Measurements from ENCODE around the gene GPR78. TPM values are rescaled to one million over a fixed set of nuclear protein-coding genes. Genes with fewer than 3 reads are reported as not detected.

Gene GPR78
- total RNA-seq, 1 donor from 2014 or later, result 0.15 TPM

DNA sequence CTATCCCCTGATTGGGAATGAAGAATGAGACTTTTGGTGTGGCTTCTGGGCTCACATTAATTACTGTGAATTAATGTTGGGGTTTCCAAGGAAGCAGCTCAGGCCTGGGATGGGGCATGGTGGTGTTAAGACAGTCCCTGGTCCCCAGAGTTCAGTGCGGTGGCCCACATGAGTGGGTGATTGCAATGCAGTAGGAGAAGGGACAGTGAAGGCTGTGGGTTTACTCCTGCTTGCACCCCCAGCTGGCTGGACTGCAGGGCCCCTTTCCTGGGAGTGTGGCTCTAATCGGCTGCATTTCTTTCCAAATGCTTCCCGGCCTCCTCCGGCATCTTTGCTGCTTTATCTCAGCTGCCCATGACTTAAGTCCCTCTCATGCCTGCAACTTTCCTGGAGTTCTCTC is 28.2 kb upstream of the GPR78 start:
- H3K36me3 Mint-ChIP-seq (ENCODE audit: low read depth), result peaks cover 1% of the 10 kb centered on the region
- no peak for DNase-seq (ENCODE audit: low spot score)
- no peak overlapping the region for H3K4me3 Mint-ChIP-seq (ENCODE audit: unreplicated experiment)
- no peaks in the 10 kb centered on the region for H3K9me3 Mint-ChIP-seq (ENCODE audit: low read depth)
- no peaks in the 10 kb centered on the region for H3K27me3 Mint-ChIP-seq (ENCODE audit: low read depth)
- no peak overlapping the region for H3K27ac Mint-ChIP-seq (ENCODE audit: unreplicated experiment)
- peaks cover 11% of the 10 kb centered on the region for H3K4me1 Mint-ChIP-seq (ENCODE audit: low read depth)
- no peak for TF ChIP-seq CTCF (IDR thresholded peaks at IDR 0.05)

DNA sequence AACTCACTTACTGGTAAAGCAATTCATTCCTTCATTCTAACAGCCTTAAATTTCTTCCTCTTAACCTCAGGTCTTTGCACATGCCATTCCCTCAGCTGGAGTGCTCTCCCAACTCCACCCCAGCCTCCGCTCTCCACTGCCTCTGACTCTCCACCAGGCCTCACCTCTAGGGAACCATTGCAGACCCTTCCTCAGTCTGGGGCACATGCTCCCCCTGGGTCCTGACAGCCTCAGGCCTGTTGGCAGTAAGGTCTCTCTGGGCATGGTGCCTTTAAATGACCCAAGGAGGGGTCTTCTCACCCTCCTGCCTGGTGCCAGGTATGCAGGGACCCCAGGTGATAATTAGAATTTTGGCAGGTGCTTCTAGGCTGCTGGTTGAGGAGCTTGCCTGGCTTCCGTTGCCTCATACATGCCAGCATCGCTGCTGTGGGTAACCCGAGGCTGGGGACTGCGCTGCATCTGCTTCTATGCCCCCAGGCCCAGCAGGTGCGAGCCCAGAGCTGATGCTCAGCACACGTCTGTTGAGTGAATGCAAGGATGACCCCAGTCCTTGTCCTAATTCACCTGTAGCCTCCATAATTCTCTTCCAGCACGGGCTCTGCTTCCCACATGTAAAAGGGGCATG is 27.5 kb upstream of the GPR78 start:
- H3K4me1 Mint-ChIP-seq (ENCODE audit: low read depth), result peaks cover 6% of the 10 kb centered on the region
- no peak overlapping the region for H3K27ac Mint-ChIP-seq (ENCODE audit: unreplicated experiment)
- no peak for DNase-seq (ENCODE audit: low spot score)
- H3K4me3 Mint-ChIP-seq (ENCODE audit: unreplicated experiment), result no peak overlapping the region
- TF ChIP-seq CTCF (IDR thresholded peaks at IDR 0.05), result no peak
- no peaks in the 10 kb centered on the region for H3K27me3 Mint-ChIP-seq (ENCODE audit: low read depth)
- H3K9me3 Mint-ChIP-seq (ENCODE audit: low read depth), result no peaks in the 10 kb centered on the region
- H3K36me3 Mint-ChIP-seq (ENCODE audit: low read depth), result peaks cover 1% of the 10 kb centered on the region

DNA sequence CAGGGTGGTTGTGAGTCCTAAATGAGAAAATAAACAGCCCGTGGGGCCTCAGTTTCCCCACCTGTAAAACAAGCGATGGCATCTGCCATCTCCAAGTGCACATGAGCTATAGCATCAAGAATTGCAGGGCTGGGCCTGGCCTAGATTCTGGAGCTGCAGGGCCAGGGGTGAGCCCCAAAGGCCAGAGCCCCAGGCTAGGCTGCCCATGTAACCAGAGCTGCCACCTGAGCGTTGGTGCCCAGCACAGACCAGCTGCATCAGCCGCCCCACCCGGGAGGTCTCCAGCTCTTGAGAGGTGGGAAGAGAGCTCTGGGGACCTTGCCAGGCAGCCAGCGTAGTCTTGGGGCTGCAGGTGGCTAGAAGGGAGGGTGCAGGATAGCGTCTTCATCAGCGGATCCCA is 27.0 kb upstream of the GPR78 start:
- no peak for DNase-seq (ENCODE audit: low spot score)
- Mint-ChIP-seq H3K4me3 (ENCODE audit: unreplicated experiment) (no peak overlapping the region), H3K36me3 (ENCODE audit: low read depth) (peaks cover 1% of the 10 kb centered on the region), H3K27me3 (ENCODE audit: low read depth) (no peaks in the 10 kb centered on the region), H3K4me1 (ENCODE audit: low read depth) (peaks cover 5% of the 10 kb centered on the region), H3K27ac (ENCODE audit: unreplicated experiment) (no peak overlapping the region), H3K9me3 (ENCODE audit: low read depth) (no peaks in the 10 kb centered on the region)
- TF ChIP-seq CTCF (IDR thresholded peaks at IDR 0.05), result no peak

- DNase-seq (ENCODE audit: low spot score), result no peak
- no peak for TF ChIP-seq CTCF (IDR thresholded peaks at IDR 0.05)
- H3K4me3 Mint-ChIP-seq (ENCODE audit: unreplicated experiment), result no peak overlapping the region
- H3K4me1 Mint-ChIP-seq (ENCODE audit: low read depth), result peaks cover 5% of the 10 kb centered on the region
- no peak overlapping the region for H3K27ac Mint-ChIP-seq (ENCODE audit: unreplicated experiment)
- H3K27me3 Mint-ChIP-seq (ENCODE audit: low read depth), result no peaks in the 10 kb centered on the region
- peaks cover 1% of the 10 kb centered on the region for H3K36me3 Mint-ChIP-seq (ENCODE audit: low read depth)
- H3K9me3 Mint-ChIP-seq (ENCODE audit: low read depth), result no peaks in the 10 kb centered on the region
Observed at GRCh38 chr4:8553991-8554405, 26.2 kb upstream of the GPR78 start.

DNA sequence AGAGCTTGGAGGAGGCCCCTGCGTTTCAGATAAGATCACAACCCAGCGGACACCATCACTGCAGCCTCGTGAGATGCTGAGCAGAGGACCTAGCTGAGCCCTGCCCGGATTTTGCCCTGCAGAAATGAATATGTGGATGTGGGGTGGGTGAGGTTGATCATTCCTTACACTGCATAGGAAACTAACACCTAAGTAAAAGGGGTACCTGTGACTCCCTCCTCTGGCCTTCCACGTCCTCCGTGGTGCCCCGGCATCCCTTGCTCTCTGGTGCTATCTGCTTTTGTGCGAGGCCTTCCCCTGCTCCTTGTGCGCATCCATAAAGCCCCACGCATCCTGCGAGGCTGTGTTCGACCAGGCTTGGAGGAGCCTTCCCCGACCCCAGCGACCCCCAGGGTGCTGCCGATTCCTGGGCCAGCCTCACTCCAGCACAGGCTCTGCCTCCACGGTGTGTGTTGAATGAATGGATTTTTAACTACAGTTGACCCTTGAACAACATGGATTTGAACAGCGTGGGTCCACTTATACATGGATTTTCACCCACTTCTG is 25.6 kb upstream of the GPR78 start:
- Mint-ChIP-seq H3K9me3 (ENCODE audit: low read depth) (no peaks in the 10 kb centered on the region), H3K27ac (ENCODE audit: unreplicated experiment) (no peak overlapping the region), H3K27me3 (ENCODE audit: low read depth) (no peaks in the 10 kb centered on the region), H3K36me3 (ENCODE audit: low read depth) (peaks cover 1% of the 10 kb centered on the region), H3K4me3 (ENCODE audit: unreplicated experiment) (no peak overlapping the region), H3K4me1 (ENCODE audit: low read depth) (peaks cover 5% of the 10 kb centered on the region)
- TF ChIP-seq CTCF (IDR thresholded peaks at IDR 0.05), result no peak
- DNase-seq (ENCODE audit: low spot score), result no peak

Data from chondrocyte (in vitro differentiated cells).